HG02798 (cell line): ENCODE data around the gene TCP11.

Experiments
- ATAC-seq: cut with Tn5 transposase; IDR thresholded peaks from one replicate; pipeline ENCODE4 v1.9.1; 2021; ENCODE audit warnings: mild to moderate bottlenecking; ENCODE audit not compliant: unreplicated experiment, poor library complexity

TCP11 gene

DNA sequence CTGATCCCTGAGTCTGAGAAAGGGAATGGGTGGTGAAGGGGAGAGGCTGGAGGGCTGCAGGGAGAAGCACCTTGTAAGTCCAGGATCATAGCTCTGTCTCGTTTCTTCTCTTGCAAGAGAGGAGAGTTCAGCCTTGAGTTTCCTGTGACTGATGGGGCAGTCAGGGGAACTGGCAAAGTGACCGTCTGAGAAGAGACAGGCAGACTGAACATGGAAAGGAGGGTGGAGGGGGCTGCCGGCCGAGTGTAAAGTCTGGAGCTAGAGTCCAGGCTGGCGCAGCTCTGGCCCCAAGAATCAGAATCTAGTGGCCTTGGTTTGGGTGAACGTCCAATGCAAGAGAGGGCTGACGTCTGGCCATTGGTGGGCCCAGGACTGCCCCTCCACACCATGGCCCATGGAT is 72.5 kb downstream of the TCP11 start:
- ATAC-seq = no peak

DNA sequence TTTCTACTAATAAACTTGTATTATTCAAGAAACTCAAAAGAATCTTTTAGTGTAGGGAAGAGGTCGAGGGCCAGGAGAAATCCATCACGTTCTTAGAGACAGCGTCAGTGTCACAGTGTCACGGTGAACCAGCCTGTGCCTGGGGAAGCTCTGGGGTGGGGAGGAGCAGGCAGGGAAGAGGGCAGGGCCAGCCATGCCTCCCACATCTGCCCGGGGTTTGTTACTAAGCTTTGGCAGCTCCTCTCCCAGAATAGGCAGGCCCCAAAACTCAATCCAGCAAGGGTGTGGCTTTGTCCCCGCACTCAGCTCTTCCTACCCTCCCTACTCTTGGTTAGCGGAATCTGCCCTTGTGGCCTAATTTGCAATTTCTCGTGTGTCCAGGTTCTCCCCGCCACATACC is 72.9 kb downstream of the TCP11 start:
- ATAC-seq = no peak
